ENCODE results near the gene SEC22A. TPM values are rescaled to one million over a fixed set of nuclear protein-coding genes. Genes with fewer than 3 reads are reported as not detected.

Gene SEC22A
- total RNA-seq, 3 donors from 2014 or later, result 11.7 to 13.7 (median 11.8) TPM

GRCh38 chr3:123285479-123285878, 83.7 kb downstream of the SEC22A start:
- ATAC-seq (no peak), DNase-seq (no peak)
- intact Hi-C loops (cut with DNase I, micrococcal nuclease), result no loop called here
- H3K9me3 ChIP-seq, result no peaks in the 10 kb centered on the region
- TF ChIP-seq, protein P1, sequence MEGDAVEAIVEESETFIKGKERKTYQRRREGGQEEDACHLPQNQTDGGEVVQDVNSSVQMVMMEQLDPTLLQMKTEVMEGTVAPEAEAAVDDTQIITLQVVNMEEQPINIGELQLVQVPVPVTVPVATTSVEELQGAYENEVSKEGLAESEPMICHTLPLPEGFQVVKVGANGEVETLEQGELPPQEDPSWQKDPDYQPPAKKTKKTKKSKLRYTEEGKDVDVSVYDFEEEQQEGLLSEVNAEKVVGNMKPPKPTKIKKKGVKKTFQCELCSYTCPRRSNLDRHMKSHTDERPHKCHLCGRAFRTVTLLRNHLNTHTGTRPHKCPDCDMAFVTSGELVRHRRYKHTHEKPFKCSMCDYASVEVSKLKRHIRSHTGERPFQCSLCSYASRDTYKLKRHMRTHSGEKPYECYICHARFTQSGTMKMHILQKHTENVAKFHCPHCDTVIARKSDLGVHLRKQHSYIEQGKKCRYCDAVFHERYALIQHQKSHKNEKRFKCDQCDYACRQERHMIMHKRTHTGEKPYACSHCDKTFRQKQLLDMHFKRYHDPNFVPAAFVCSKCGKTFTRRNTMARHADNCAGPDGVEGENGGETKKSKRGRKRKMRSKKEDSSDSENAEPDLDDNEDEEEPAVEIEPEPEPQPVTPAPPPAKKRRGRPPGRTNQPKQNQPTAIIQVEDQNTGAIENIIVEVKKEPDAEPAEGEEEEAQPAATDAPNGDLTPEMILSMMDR (IDR thresholded peaks at IDR 0.05), result no peak
- H3K4me1 ChIP-seq (ENCODE audit: low read depth), result no peaks in the 10 kb centered on the region
- H3K4me3 ChIP-seq, result no peak overlapping the region
- H3K36me3 ChIP-seq (ENCODE audit: low read depth), result no peaks in the 10 kb centered on the region

DNA sequence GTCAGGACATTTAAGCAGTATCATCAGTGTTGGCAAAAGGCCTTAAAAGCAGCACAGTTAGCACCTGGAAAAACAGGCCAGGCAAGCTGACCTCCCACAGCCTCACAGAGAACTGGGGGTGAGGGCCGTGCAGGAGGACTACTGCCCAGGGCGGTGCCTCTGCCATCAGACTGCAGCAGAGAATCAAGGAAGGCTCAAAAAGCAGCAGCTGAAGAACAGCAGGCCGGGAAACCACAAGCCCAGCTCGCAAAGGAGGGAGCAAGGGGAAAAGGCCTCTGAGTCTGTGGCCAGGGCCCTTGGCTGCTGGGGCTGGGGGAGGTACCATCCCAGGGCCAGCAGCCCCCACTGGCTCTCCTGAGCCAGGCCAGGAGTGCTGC, 84.2 kb downstream of the SEC22A start:
- TF ChIP-seq, protein P1 (IDR thresholded peaks at IDR 0.05), result no peak
- no peak for ATAC-seq

DNA sequence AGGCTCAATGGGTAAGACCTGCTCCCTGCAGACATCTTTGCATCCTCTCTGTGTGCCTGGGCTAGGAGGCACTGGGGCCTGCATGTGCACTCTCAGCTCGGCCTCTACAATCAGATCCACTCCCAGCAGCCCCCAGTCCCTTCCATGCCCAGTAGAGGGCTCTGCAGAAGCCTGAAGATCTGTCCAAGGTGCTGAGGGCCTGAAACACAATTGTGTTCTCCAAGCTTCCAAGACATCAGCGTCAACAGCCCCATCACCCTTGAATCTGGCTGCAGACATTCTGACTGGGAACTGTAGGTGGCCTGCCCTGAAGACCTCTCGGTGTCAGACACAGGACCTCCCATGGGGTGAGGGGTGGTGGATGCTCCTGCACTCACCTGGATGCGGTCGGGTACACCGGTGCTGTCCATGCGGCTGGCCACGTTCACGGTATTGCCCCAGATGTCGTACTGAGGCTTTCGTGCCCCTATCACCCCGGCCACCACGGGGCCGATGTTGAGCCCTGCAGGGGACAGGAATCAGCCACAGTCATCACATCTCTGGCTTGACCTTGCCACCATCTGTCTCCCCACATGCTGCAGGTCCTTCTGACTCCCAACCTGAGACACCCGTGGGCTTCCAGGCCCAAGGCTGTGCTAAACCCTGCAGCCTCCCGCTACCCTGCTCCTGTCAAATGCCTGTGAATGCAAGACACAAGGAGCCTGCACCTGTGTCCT, 84.7 kb downstream of the SEC22A start:
- Histone ChIP-seq H3K9me3 (no peaks in the 10 kb centered on the region), H3K36me3 (ENCODE audit: low read depth) (no peaks in the 10 kb centered on the region), H3K4me3 (no peak overlapping the region), H3K4me1 (ENCODE audit: low read depth) (no peaks in the 10 kb centered on the region)
- peak in 2 of 3 donors; percentile 48 to 62 for DNase-seq
- intact Hi-C loops (cut with DNase I, micrococcal nuclease), result no loop called here
- TF ChIP-seq, protein P1 (IDR thresholded peaks at IDR 0.05), result peak; percentile 26
- ATAC-seq, result peak; percentile 68

More for the DNA sequence above, 84.2 kb downstream of the SEC22A start:
- Histone ChIP-seq H3K4me1 (ENCODE audit: low read depth) (no peaks in the 10 kb centered on the region), H3K4me3 (no peak overlapping the region), H3K36me3 (ENCODE audit: low read depth) (no peaks in the 10 kb centered on the region), H3K9me3 (no peaks in the 10 kb centered on the region)
- no peak for DNase-seq
- intact Hi-C loops (cut with DNase I, micrococcal nuclease), result no loop called here

DNA sequence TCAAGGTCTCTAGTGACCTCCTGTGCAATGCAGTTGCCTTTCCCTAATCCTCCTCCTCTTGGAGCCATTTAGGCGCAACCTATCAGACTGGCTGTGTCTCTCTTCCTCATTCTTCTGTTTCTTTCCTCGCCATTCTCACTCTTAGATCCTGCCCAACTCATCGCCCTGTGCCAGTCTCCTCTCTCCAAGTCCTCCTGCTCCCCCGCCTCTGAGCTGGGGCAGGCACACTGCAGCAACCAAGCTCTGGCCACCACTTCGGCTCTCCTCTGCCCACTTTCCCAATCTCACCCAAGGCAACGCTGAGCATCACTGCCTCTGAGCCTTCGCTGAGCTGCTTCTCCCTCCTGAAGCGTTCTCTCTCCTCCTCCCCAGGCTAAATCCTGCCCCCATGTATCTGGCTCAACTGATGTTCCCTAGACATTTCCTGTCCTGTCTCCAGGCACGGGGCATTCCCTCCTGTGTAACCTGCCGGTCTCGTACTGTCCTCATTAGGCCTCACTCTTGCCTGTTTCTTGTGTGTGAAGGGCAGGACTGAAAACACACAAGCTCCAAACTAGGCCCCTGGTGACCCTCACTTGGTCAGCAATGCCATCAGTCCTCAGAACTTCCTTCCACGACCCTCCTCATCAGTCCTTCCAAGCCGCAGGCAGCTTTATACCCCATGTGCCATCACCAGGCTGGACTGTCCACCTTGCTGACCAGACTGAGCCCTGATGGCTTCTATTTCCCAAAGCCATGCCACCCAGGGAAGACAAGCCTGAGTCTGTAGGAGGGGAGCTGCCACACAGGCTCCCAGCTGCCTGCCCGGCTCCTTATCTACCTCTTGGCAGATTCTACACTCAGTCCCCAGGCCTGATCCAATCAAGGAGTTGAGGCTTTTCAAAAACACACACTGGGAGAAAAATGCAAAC, 85.6 kb downstream of the SEC22A start:
- Histone ChIP-seq H3K4me3 (no peak overlapping the region), H3K9me3 (no peaks in the 10 kb centered on the region), H3K36me3 (ENCODE audit: low read depth) (no peaks in the 10 kb centered on the region), H3K4me1 (ENCODE audit: low read depth) (no peaks in the 10 kb centered on the region)
- intact Hi-C loops (cut with DNase I, micrococcal nuclease), result no loop called here
- TF ChIP-seq, protein P1 (IDR thresholded peaks at IDR 0.05), result no peak
- no peak for ATAC-seq
- no peak for DNase-seq

GRCh38 chr3:123287962-123288302, 86.2 kb downstream of the SEC22A start:
- no peaks in the 10 kb centered on the region for H3K9me3 ChIP-seq
- H3K4me1 ChIP-seq (ENCODE audit: low read depth), result no peaks in the 10 kb centered on the region
- DNase-seq (no peak), ATAC-seq (no peak)
- intact Hi-C loops (cut with DNase I, micrococcal nuclease), result no loop called here
- TF ChIP-seq, protein P1 (IDR thresholded peaks at IDR 0.05), result no peak
- no peaks in the 10 kb centered on the region for H3K36me3 ChIP-seq (ENCODE audit: low read depth)
- no peak overlapping the region for H3K4me3 ChIP-seq

Measured in mucosa of descending colon (tissue), 3 donors.